Adrenal gland (tissue), 5 donors: ENCODE data around the gene HJURP.

Experiments
- POLR2A ChIP-seq, 2 donors: fragments of 450-650 bp; IDR thresholded peaks; one replicate each; pipeline ENCODE4 v1.6.1; 2017; ENCODE audit warnings: antibody characterized with exemption in 2 of 2, mild to moderate bottlenecking in 2 of 2, moderate library complexity in 1 of 2
- TF ChIP-seq, protein P1 (sequence below), 6 experiments: fragments of 450-650 bp in 4 of 6; fragments of 200-600 bp in 2 of 6; sonication (generic) in 1 of 6; IDR thresholded peaks; 1 replicate in 5 of 6; 2 replicates in 1 of 6; pipeline versions ENCODE4 v1.5.1 to v1.8.0; 2016 to 2021; ENCODE audit warnings: antibody characterized with exemption in 6 of 6, mild to moderate bottlenecking in 2 of 6, moderate library complexity in 1 of 6
- donor health status: DM: no; HTN: no; CAD: no.

DNA sequence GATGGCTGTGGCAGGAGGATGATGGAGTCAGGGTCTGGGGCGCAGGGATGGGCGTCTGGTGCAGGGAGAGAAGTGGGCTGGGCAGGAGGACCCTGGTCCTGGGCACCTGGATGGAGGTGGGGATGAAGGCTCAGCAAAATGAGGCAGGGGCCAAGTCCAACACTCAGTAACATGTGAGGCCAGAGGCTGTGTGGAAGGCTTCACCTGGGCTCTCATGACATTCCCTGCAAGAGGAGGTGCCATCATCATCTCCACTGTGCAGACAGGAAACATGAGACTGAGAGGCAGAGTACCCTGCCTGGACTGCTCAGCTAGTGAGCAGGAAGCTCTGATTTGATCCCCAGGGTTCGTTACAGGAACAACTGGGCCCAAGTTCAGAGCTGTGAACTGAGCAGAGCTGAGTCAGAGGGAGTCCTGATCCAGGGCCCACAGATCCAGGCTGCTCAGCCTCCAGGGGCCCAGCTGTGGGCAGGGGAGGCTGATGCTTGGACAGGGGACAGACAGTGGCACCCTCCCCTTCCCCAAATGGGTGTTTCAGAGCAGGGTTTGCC, 36.9 kb downstream of the HJURP start:
- TF ChIP-seq, protein P1, sequence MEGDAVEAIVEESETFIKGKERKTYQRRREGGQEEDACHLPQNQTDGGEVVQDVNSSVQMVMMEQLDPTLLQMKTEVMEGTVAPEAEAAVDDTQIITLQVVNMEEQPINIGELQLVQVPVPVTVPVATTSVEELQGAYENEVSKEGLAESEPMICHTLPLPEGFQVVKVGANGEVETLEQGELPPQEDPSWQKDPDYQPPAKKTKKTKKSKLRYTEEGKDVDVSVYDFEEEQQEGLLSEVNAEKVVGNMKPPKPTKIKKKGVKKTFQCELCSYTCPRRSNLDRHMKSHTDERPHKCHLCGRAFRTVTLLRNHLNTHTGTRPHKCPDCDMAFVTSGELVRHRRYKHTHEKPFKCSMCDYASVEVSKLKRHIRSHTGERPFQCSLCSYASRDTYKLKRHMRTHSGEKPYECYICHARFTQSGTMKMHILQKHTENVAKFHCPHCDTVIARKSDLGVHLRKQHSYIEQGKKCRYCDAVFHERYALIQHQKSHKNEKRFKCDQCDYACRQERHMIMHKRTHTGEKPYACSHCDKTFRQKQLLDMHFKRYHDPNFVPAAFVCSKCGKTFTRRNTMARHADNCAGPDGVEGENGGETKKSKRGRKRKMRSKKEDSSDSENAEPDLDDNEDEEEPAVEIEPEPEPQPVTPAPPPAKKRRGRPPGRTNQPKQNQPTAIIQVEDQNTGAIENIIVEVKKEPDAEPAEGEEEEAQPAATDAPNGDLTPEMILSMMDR (IDR thresholded peaks at IDR 0.05) = no peak
- TF ChIP-seq POLR2A (IDR thresholded peaks at IDR 0.05) = no peak
